Activated naive CD4-positive, alpha-beta T cell treated with anti-CD3 and anti-CD28 coated beads, Interleukin-2, amount 10 ng/mL, durations not matched to agents 7 days and 5 days (primary cell): ENCODE results near the gene SALL4.
"Not testable (repeated sequence)": the region's sequence is repeated elsewhere in the genome, so short reads cannot be mapped to it uniquely, and the experiment has no call there.

Experiments
- CTCF ChIA-PET: fragments of 350-600 bp; sonication (Branson Sonifier 250); formaldehyde crosslinking; loops from one replicate; lab custom pipeline; 2021; ENCODE audit warnings: antibody characterized with exemption; lab: Charles Lee
- DNase-seq: peaks from one replicate; pipeline ENCODE4 v3.0.0-alpha.2; 2020
- H3K27ac Mint-ChIP-seq: one replicate; pipeline ENCODE4 v1.8.0; 2021; ENCODE audit warnings: mild to moderate bottlenecking, moderate library complexity, mixed read lengths
- H3K27me3 Mint-ChIP-seq: one replicate; pipeline ENCODE4 v1.8.0; 2021; ENCODE audit warnings: mild to moderate bottlenecking, mixed read lengths
- H3K36me3 Mint-ChIP-seq: one replicate; pipeline ENCODE4 v1.8.0; 2021; ENCODE audit warnings: mixed read lengths
- H3K4me1 Mint-ChIP-seq: one replicate; pipeline ENCODE4 v1.8.0; 2021; ENCODE audit warnings: mixed read lengths
- H3K4me3 Mint-ChIP-seq: one replicate; pipeline ENCODE4 v1.8.0; 2021; ENCODE audit warnings: mild to moderate bottlenecking, moderate library complexity, mixed read lengths
- H3K9me3 Mint-ChIP-seq: one replicate; pipeline ENCODE4 v1.8.0; 2021; ENCODE audit warnings: mixed read lengths

The SALL4 gene

GRCh38 chr20:51745804-51746203 lies 56.5 kb downstream of the SALL4 start:
- H3K9me3 Mint-ChIP-seq, result no peaks in the 10 kb centered on the region
- no peaks in the 10 kb centered on the region for H3K36me3 Mint-ChIP-seq
- peaks cover 6% of the 10 kb centered on the region for H3K27me3 Mint-ChIP-seq
- CTCF ChIA-PET, result no interaction called here
- H3K27ac Mint-ChIP-seq, result no peak overlapping the region
- no peak overlapping the region for H3K4me3 Mint-ChIP-seq
- DNase-seq, result no peak
- H3K4me1 Mint-ChIP-seq, result no peaks in the 10 kb centered on the region

GRCh38 chr20:51740838-51741237 lies 61.5 kb downstream of the SALL4 start:
- no peaks in the 10 kb centered on the region for H3K9me3 Mint-ChIP-seq
- H3K27me3 Mint-ChIP-seq, result peaks cover 5% of the 10 kb centered on the region
- no peak overlapping the region for H3K27ac Mint-ChIP-seq
- CTCF ChIA-PET, result no interaction called here
- H3K4me1 Mint-ChIP-seq, result no peaks in the 10 kb centered on the region
- no peak for DNase-seq
- no peaks in the 10 kb centered on the region for H3K36me3 Mint-ChIP-seq
- no peak overlapping the region for H3K4me3 Mint-ChIP-seq

- H3K27ac Mint-ChIP-seq, H3K4me1 Mint-ChIP-seq, DNase-seq, H3K9me3 Mint-ChIP-seq, CTCF ChIA-PET, H3K36me3 Mint-ChIP-seq, H3K27me3 Mint-ChIP-seq, H3K4me3 Mint-ChIP-seq: not testable (repeated sequence)
These were observed 62.0 kb downstream of the SALL4 start for GRCh38 chr20:51740308-51740707.

- no peaks in the 10 kb centered on the region for H3K4me1 Mint-ChIP-seq
- H3K27me3 Mint-ChIP-seq, result peaks cover 5% of the 10 kb centered on the region
- CTCF ChIA-PET, result no interaction called here
- no peaks in the 10 kb centered on the region for H3K9me3 Mint-ChIP-seq
- no peak for DNase-seq
- no peak overlapping the region for H3K27ac Mint-ChIP-seq
- no peaks in the 10 kb centered on the region for H3K36me3 Mint-ChIP-seq
- H3K4me3 Mint-ChIP-seq, result no peak overlapping the region
These were observed 62.5 kb downstream of the SALL4 start for GRCh38 chr20:51739722-51740249.

- CTCF ChIA-PET, result no interaction called here
- Mint-ChIP-seq H3K4me1 (no peaks in the 10 kb centered on the region), H3K27ac (no peak overlapping the region), H3K36me3 (no peaks in the 10 kb centered on the region), H3K27me3 (peaks cover 8% of the 10 kb centered on the region), H3K4me3 (no peak overlapping the region), H3K9me3 (no peaks in the 10 kb centered on the region)
- no peak for DNase-seq
These were observed 63.4 kb downstream of the SALL4 start for GRCh38 chr20:51738877-51739447.

- H3K36me3 Mint-ChIP-seq, CTCF ChIA-PET, DNase-seq, H3K9me3 Mint-ChIP-seq, H3K4me3 Mint-ChIP-seq, H3K27me3 Mint-ChIP-seq, H3K27ac Mint-ChIP-seq, H3K4me1 Mint-ChIP-seq: not testable (repeated sequence)
These were observed 64.1 kb downstream of the SALL4 start for GRCh38 chr20:51738261-51738660.

GRCh38 chr20:51736947-51737346 lies 65.4 kb downstream of the SALL4 start:
- H3K4me3 Mint-ChIP-seq, result no peak overlapping the region
- no peaks in the 10 kb centered on the region for H3K4me1 Mint-ChIP-seq
- CTCF ChIA-PET, result no interaction called here
- no peaks in the 10 kb centered on the region for H3K9me3 Mint-ChIP-seq
- H3K27me3 Mint-ChIP-seq, result peaks cover 17% of the 10 kb centered on the region
- H3K36me3 Mint-ChIP-seq, result no peaks in the 10 kb centered on the region
- no peak overlapping the region for H3K27ac Mint-ChIP-seq
- no peak for DNase-seq

- no peak overlapping the region for H3K4me3 Mint-ChIP-seq
- H3K36me3 Mint-ChIP-seq, result no peaks in the 10 kb centered on the region
- H3K4me1 Mint-ChIP-seq, result no peaks in the 10 kb centered on the region
- no peak overlapping the region for H3K27ac Mint-ChIP-seq
- CTCF ChIA-PET, result no interaction called here
- H3K27me3 Mint-ChIP-seq, result peaks cover 20% of the 10 kb centered on the region
- DNase-seq, result no peak
- H3K9me3 Mint-ChIP-seq, result no peaks in the 10 kb centered on the region
These were observed 66.4 kb downstream of the SALL4 start for GRCh38 chr20:51735728-51736600.

- Mint-ChIP-seq H3K9me3 (no peaks in the 10 kb centered on the region), H3K4me3 (no peak overlapping the region), H3K27ac (no peak overlapping the region), H3K4me1 (no peaks in the 10 kb centered on the region), H3K36me3 (no peaks in the 10 kb centered on the region), H3K27me3 (peaks cover 20% of the 10 kb centered on the region)
- DNase-seq, result no peak
- CTCF ChIA-PET, result no interaction called here
These were observed 67.2 kb downstream of the SALL4 start for GRCh38 chr20:51734876-51735720.

- Mint-ChIP-seq H3K36me3 (no peaks in the 10 kb centered on the region), H3K4me1 (no peaks in the 10 kb centered on the region), H3K4me3 (no peak overlapping the region), H3K27ac (no peak overlapping the region), H3K9me3 (no peaks in the 10 kb centered on the region), H3K27me3 (peaks cover 15% of the 10 kb centered on the region)
- CTCF ChIA-PET, result no interaction called here
- no peak for DNase-seq
These were observed 69.3 kb downstream of the SALL4 start for GRCh38 chr20:51733070-51733469.
